ENCODE measurements around the gene PLIN4.

PLIN4 gene

GRCh38 chr19:4453232-4454179 lies 64.8 kb downstream of the PLIN4 start:
- no peak for DNase-seq

GRCh38 chr19:4452230-4452990 lies 65.9 kb downstream of the PLIN4 start:
- peak; percentile 29 for DNase-seq

Measured in NCI-H2171 treated with DMSO at 0.1 percent for 48 hours (cell line).